Measurements from ENCODE around the gene MEGF6. TPM values are rescaled to one million over a fixed set of nuclear protein-coding genes. Genes with fewer than 3 reads are reported as not detected.

MEGF6 gene
- total RNA-seq, 2 donors from 2014 or later = 22.4 to 24.9 TPM

- intact Hi-C loops (cut with DNase I) = no loop called here
- 69 to 82% methylated on average over 2 to 29 of the region's 30 CpGs for WGBS, 2 donors
These were observed 78.0 kb downstream of the MEGF6 start for GRCh38 chr1:3533067-3534048.

GRCh38 chr1:3531928-3532327 lies 79.4 kb downstream of the MEGF6 start:
- DNase-seq (peak in 3 of 4 donors; percentile 9 to 37 (median 36)), ATAC-seq (no peak)
- H3K27me3 ChIP-seq = no peaks in the 10 kb centered on the region
- no peaks in the 10 kb centered on the region for H3K36me3 ChIP-seq (replicated peaks in 1 of 2; ENCODE audit: insufficient read depth in 1 of 2, low read depth in 2 of 2)
- no peaks in the 10 kb centered on the region for H3K9me3 ChIP-seq
- H3K4me1 ChIP-seq = peaks cover 23% of the 10 kb centered on the region
- intact Hi-C loops (cut with DNase I) = no loop called here
- H3K4me3 ChIP-seq = no peak overlapping the region
- WGBS, 2 donors = 44 to 58% methylated on average over 4 to 10 of the region's 10 CpGs
- no peak for TF ChIP-seq POLR2A (IDR thresholded peaks at IDR 0.05)
- TF ChIP-seq, protein P1, sequence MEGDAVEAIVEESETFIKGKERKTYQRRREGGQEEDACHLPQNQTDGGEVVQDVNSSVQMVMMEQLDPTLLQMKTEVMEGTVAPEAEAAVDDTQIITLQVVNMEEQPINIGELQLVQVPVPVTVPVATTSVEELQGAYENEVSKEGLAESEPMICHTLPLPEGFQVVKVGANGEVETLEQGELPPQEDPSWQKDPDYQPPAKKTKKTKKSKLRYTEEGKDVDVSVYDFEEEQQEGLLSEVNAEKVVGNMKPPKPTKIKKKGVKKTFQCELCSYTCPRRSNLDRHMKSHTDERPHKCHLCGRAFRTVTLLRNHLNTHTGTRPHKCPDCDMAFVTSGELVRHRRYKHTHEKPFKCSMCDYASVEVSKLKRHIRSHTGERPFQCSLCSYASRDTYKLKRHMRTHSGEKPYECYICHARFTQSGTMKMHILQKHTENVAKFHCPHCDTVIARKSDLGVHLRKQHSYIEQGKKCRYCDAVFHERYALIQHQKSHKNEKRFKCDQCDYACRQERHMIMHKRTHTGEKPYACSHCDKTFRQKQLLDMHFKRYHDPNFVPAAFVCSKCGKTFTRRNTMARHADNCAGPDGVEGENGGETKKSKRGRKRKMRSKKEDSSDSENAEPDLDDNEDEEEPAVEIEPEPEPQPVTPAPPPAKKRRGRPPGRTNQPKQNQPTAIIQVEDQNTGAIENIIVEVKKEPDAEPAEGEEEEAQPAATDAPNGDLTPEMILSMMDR (IDR thresholded peaks at IDR 0.05) = no peak
- H3K27ac ChIP-seq = peak overlapping the region in 3 of 4 donors; percentile 49 to 78 (median 55)

More at GRCh38 chr1:3533067-3534048, 78.0 kb downstream of the MEGF6 start:
- DNase-seq (no peak), ATAC-seq (no peak)
- TF ChIP-seq, protein P1 (IDR thresholded peaks at IDR 0.05) = no peak
- no peak for TF ChIP-seq POLR2A (IDR thresholded peaks at IDR 0.05)
- Histone ChIP-seq H3K27me3 (no peaks in the 10 kb centered on the region), H3K36me3 (replicated peaks in 1 of 2; ENCODE audit: insufficient read depth in 1 of 2, low read depth in 2 of 2) (no peaks in the 10 kb centered on the region), H3K27ac (no peak overlapping the region), H3K9me3 (no peaks in the 10 kb centered on the region), H3K4me3 (no peak overlapping the region), H3K4me1 (peaks cover 23% of the 10 kb centered on the region)

DNA sequence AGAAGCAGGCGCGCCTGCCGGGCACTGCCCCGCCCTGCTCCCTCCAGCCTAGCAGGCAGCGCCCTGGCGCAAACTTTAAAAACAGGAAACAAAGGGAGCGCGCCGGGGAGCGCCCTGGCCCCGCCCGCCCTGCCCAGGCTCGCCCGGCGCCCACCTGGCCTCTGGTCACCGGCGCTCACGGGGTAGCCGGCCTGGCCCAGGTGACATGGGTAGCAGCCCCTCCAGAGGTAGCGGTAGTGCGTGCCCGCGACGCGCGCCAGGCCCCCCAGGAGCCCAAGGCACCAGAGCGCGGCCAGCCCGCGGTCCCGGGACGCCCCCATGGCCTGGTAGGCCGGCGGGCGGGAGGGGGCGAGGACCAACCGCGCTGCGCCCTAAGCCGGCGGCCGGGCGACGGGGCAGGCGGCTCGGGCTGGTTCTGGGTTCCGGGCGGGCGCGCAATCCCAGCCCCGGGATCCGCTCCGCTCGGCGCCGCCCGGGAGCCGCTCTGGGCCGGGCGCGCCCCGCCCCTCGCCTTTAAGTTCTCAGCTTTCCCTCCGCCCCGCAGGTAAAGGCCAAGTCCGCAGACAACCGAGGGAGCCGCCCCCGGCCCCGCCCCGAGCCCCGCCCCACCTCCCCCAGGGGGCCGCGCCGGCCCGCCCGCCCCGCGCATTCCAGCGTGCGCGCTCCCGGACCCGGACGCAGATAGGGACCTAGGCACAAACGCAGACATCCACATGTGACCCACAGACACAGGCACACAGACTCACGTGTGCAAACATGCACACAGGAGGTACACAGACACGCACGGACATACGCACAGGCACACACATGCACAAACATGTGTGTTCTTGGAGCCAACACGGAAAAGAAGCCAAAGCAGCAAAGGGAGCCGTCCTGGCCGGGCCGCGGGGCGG lies 80.1 kb downstream of the MEGF6 start:
- Histone ChIP-seq H3K36me3 (replicated peaks in 1 of 2; ENCODE audit: insufficient read depth in 1 of 2, low read depth in 2 of 2) (no peaks in the 10 kb centered on the region), H3K4me1 (peaks cover 23% of the 10 kb centered on the region), H3K27me3 (no peaks in the 10 kb centered on the region), H3K9me3 (no peaks in the 10 kb centered on the region), H3K4me3 (peak overlapping the region; percentile 2 to 58), H3K27ac (peak overlapping the region; percentile 46 to 78 (median 62))
- TF ChIP-seq, protein P1 (IDR thresholded peaks at IDR 0.05) = no peak
- TF ChIP-seq POLR2A (IDR thresholded peaks at IDR 0.05) = peak; percentile 20 to 82 (median 43)
- DNase-seq = peak; percentile 83 to 91 (median 89)
- intact Hi-C loops (cut with DNase I) = no loop called here
- peak; percentile 88 for ATAC-seq
- 0% methylated on average over 1 to 78 of the region's 96 CpGs for WGBS, 2 donors

DNA sequence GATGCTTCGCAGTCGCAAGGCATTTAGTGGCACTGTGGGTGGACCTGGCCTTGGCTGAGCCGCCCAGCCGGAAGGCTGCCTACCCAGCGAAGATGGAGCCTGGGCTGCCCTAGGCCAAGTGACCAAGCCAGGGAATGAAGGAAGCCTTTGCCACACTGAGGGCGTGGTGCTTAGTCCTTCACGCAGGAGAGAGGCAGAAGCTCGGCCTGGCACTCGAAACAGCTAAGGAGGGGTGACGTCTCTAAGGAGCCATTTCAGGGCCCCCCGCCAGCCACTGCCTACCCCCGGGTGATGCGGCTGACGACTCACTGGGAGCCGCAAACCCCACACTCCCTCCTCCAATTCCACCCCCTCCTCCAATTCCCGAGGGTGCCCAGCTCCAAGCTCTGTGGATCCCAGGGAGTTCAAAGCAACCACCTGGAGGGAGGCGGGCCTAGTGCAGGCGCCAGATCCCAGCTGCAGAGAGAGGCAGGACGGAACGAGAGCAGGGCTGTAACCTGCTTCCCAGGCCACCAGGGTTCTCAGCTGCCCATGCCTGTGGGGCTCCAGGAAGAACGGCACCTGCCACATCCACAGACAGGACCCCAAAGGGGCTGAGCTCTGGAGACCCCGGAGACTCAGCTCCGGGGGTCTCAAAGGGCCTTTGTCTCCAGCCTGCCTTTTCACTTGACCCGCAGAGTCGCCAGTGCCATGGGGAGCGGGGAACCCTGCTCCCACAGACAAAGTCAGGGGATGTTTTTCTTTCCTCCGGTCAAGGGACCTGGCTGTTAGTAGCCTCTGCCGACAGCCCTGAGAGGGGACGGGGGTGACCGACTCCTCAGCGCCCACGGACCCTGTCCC lies 81.0 kb downstream of the MEGF6 start:
- DNase-seq = peak; percentile 42 to 64 (median 54)
- H3K27ac ChIP-seq = peak overlapping the region in 3 of 4 donors; percentile 55 to 78 (median 70)
- H3K4me3 ChIP-seq = peak overlapping the region; percentile 2 to 58
- no peaks in the 10 kb centered on the region for H3K36me3 ChIP-seq (replicated peaks in 1 of 2; ENCODE audit: insufficient read depth in 1 of 2, low read depth in 2 of 2)
- H3K9me3 ChIP-seq = no peaks in the 10 kb centered on the region
- peak; percentile 33 for ATAC-seq
- TF ChIP-seq, protein P1 (IDR thresholded peaks at IDR 0.05) = peak in 4 of 7 experiments; percentile 20 to 35 (median 29)
- TF ChIP-seq POLR2A (IDR thresholded peaks at IDR 0.05) = peak in 1 of 3 donors; percentile 7
- 23 to 37% methylated on average over 7 to 32 of the region's 32 CpGs for WGBS, 2 donors
- no peaks in the 10 kb centered on the region for H3K27me3 ChIP-seq
- peaks cover 23% of the 10 kb centered on the region for H3K4me1 ChIP-seq
- intact Hi-C loops (cut with DNase I) = no loop called here

Measured in body of pancreas (tissue), 4 donors.